GM19193 (cell line): Measurements from ENCODE around the gene C1QB.

Experiments
- POLR2A ChIP-seq: IDR thresholded peaks from 4 replicates; pipeline ENCODE4 v1.6.1; 2011; ENCODE audit not compliant: insufficient read depth, insufficient read length; ENCODE audit errors: extremely low read depth

C1QB gene

GRCh38 chr1:22702296-22703085 lies 49.5 kb downstream of the C1QB start:
- TF ChIP-seq POLR2A = no peak

DNA sequence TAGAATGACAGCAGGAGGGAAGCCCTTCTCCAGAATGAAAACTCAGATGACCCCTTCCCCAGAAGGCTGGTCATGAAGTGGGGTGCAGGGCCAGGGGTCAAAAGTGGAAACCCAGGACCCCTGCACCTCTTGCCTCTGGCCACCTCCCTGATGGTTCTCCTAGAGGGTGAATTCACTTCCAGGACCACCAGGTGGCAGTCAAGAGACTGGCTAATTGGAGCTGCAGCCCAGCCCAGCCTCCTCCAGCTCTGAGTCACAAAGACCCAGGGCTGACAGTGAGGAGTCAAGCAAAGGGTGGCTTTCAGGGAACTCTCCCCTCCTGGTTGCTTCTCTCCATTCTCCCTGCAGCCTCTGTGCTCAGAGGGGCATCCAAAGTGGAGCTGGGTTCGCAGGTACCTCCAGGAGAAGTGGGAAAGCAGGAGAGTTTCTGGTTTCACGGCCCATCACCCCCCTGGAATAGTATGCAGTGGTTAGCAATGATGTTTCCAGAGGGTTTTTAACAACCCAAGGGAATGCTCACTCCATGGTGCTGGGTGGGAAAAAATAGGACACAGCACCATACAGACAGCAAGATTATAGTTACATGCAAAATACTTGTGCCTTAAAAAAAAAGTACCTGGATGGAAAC lies 51.5 kb downstream of the C1QB start:
- TF ChIP-seq POLR2A = no peak

DNA sequence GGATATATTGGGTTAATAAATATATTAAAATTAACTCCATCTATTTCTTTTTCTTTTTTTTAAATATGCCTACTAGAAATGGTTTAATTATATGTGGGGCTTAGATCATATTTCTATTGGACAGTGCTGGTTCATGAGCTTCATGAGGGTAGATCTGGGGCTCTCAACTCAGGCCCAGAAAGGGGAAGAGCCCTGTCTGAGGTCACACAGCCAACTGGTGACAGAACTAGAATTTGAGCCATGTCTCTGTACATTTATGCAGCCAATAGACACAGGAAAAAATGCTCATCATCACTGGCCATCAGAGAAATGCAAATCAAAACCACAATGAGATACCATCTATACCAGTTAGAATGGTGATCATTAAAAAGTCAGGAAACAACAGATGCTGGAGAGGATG lies 52.5 kb downstream of the C1QB start:
- TF ChIP-seq POLR2A = no peak

GRCh38 chr1:22708777-22709176 lies 55.7 kb downstream of the C1QB start:
- TF ChIP-seq POLR2A = no peak

GRCh38 chr1:22709227-22709626 lies 56.2 kb downstream of the C1QB start:
- TF ChIP-seq POLR2A = no peak

DNA sequence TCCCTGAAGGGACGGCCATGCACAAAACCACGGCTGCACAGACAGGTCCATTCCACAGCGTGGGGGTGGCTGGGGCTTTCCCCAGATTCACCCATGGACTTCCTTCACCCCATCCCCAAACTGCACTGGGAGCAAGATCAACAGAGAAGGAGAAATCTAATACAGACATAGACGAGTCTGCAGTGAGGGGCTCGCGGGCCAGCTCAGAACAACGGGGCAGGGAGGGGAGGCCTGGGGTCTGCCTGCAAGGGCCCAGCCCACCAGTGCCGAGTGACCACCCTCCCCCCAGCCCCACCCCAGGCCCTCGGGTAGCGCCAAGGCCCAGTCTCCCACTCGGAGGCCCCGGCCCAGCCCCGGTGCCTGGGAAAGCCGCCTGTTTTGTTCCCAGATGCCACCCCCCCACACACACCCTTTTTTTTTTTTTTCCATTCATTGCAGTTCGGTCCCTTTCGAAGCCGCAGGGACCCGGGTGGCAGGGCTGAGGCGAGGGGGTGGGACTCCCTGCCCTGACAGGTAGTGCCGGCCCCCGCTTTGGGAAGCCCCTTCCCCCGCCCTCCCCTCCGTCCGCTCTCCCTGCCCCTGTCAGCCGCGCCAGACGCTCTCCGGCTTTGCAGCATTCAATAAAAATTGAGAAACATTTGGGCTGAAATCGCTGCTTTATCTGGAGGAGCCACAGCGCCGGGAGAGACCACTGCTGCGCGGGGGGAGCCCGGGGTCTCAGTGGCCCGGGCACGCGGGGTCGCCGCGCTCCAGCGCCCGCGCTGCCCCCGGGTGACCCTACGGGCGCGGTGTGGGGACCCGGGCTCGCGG lies 57.1 kb downstream of the C1QB start:
- TF ChIP-seq POLR2A = no peak

GRCh38 chr1:22710701-22711049 lies 57.6 kb downstream of the C1QB start, which contains the start of gene EPHB2:
EPHB2 (plus strand) TSS chr1:22710839; CDS start chr1:22710983, 144 bp downstream.
- TF ChIP-seq POLR2A = no peak

GRCh38 chr1:22711071-22711470 lies 58.0 kb downstream of the C1QB start:
- no peak for TF ChIP-seq POLR2A
